ENCODE results near the gene MX2.

DNA sequence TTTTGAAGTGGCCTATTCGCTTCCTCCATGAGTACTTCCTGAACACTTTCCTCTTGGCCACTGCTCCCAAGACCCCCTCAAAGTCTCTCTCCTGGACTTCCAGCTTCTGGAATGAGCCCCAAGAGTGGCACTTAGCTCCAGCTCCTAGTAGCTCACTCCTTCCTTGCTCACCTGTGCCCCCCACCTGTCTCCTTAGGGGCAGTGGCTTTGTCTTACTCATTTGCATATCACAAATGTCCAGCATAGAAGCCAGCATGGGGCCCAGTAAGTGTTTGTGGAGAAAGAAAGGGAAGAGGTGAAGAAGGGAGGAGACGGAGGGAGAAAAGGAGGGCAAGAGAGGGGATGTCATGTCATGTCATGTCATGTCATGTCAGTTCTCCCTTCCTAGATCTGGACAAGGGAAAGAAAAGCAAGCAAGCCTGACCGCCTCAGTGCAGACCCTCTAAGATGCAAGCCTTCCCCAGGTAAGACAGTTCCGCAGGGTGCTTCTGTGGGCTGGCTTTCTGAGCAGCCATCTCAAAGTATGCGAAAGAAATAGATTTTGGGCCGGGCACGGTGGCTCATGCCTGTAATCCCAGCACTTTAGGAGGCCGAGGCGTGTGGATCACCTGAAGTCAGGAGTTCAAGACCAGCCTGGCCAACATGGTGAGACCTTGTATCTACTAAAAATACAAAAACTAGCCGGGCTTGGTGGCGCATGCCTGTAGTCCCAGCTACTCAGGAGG lies 57.3 kb downstream of the MX2 start:
- TF ChIP-seq CTCF (conservative IDR thresholded peaks at IDR 0.05; ENCODE audit: low read length) (no peak), EZH2phosphoT487 (IDR thresholded peaks at IDR 0.05; ENCODE audit: borderline replicate concordance, low read depth, low read length) (no peak)
